GM23338 (cell line): ENCODE measurements around the gene SNCA. TPM values are rescaled to one million over a fixed set of nuclear protein-coding genes. Genes with fewer than 3 reads are reported as not detected.

Source experiments
- ATAC-seq: fragments of 200-7000 bp; cut with Tn5 transposase; 3 replicates; pipeline ENCODE4 v1.9.1; 2020
- DNase-seq: peaks from one replicate; pipeline ENCODE4 v3.0.0-alpha.2; 2015; ENCODE audit warnings: low spot score
- H2AFZ ChIP-seq: fragments of 200-600 bp; sonication (generic); 2 replicates; pipeline ENCODE4 v1.8.0; 2016; ENCODE audit warnings: antibody characterized with exemption, mild to moderate bottlenecking, moderate library complexity
- H3F3A ChIP-seq: fragments of 200-600 bp; sonication (generic); replicated peaks from 2 replicates; pipeline ENCODE4 v1.8.0; 2017; ENCODE audit warnings: antibody characterized with exemption, mixed run types, low read depth
- H3K27ac ChIP-seq: fragments of 200-600 bp; sonication (generic); 2 replicates; pipeline ENCODE4 v1.6.1; 2016; ENCODE audit warnings: low read depth
- H3K27me3 ChIP-seq: fragments of 200-600 bp; sonication (generic); 2 replicates; pipeline ENCODE4 v1.8.0; 2016; ENCODE audit warnings: mild to moderate bottlenecking, mixed run types, moderate library complexity; ENCODE audit not compliant: insufficient read depth
- H3K36me3 ChIP-seq: fragments of 200-600 bp; sonication (generic); 2 replicates; pipeline ENCODE4 v1.8.0; 2016; ENCODE audit warnings: mild to moderate bottlenecking; ENCODE audit not compliant: insufficient read depth
- H3K4me1 ChIP-seq: fragments of 200-600 bp; sonication (generic); 2 replicates; pipeline ENCODE4 v1.8.0; 2016; ENCODE audit warnings: mild to moderate bottlenecking, moderate library complexity; ENCODE audit not compliant: insufficient read depth
- H3K4me2 ChIP-seq: fragments of 200-600 bp; sonication (generic); 2 replicates; pipeline ENCODE4 v1.7.1; 2017; ENCODE audit warnings: mixed run types
- H3K4me3 ChIP-seq: fragments of 200-600 bp; sonication (generic); 2 replicates; pipeline ENCODE4 v1.6.1; 2016; ENCODE audit warnings: mixed run types
- H3K79me2 ChIP-seq: fragments of 200-600 bp; sonication (generic); replicated peaks from 2 replicates; pipeline ENCODE4 v1.8.0; 2017; ENCODE audit warnings: mild to moderate bottlenecking; ENCODE audit not compliant: insufficient read depth
- H3K9me2 ChIP-seq: fragments of 200-600 bp; sonication (generic); 2 replicates; pipeline ENCODE4 v1.8.0; 2017; ENCODE audit not compliant: insufficient read depth
- H4K20me1 ChIP-seq: fragments of 200-600 bp; sonication (generic); replicated peaks from 2 replicates; pipeline ENCODE4 v1.8.0; 2017; ENCODE audit warnings: mild to moderate bottlenecking; ENCODE audit not compliant: insufficient read depth
- H3K27ac Mint-ChIP-seq: 2 replicates; pipeline ENCODE4 v1.8.0; 2020; ENCODE audit warnings: inconsistent platforms, mild to moderate bottlenecking, moderate library complexity, mixed read lengths
- H3K27me3 Mint-ChIP-seq: 3 replicates; pipeline ENCODE4 v1.8.0; 2022; ENCODE audit warnings: low read depth, mild to moderate bottlenecking, moderate library complexity, mixed read lengths, inconsistent platforms; ENCODE audit not compliant: insufficient read depth, poor library complexity
- H3K36me3 Mint-ChIP-seq: 3 replicates; pipeline ENCODE4 v1.8.0; 2021; ENCODE audit warnings: low read depth, mild to moderate bottlenecking, inconsistent platforms, moderate library complexity, mixed read lengths
- H3K4me1 Mint-ChIP-seq: 3 replicates; pipeline ENCODE4 v1.8.0; 2020; ENCODE audit warnings: mild to moderate bottlenecking, inconsistent platforms, mixed read lengths
- H3K4me3 Mint-ChIP-seq: 3 replicates; pipeline ENCODE4 v1.8.0; 2021; ENCODE audit warnings: moderate library complexity, mild to moderate bottlenecking, inconsistent platforms, mixed read lengths
- H3K9me3 Mint-ChIP-seq: 3 replicates; pipeline ENCODE4 v1.8.0; 2020; ENCODE audit warnings: moderate library complexity, mild to moderate bottlenecking, inconsistent platforms, mixed read lengths
- CREB1 ChIP-seq: fragments of 250-450 bp; sonication (Bioruptor Pico); IDR thresholded peaks from 2 replicates; pipeline ENCODE4 v1.5.0; 2020; ENCODE audit warnings: low read depth, mild to moderate bottlenecking, moderate library complexity
- CTCF ChIP-seq, 2 experiments: fragments of 200-600 bp in 1 of 2; sonication (generic) in 1 of 2; conservative IDR thresholded peaks; 2 replicates each; pipeline versions ENCODE4 v1.5.1 to v1.6.1; 2016 to 2017; ENCODE audit warnings: antibody characterized with exemption in 2 of 2, low read depth in 2 of 2, mild to moderate bottlenecking in 2 of 2, moderate library complexity in 1 of 2
- EZH2 ChIP-seq: fragments of 200-600 bp; sonication (generic); IDR thresholded peaks from one replicate; pipeline ENCODE4 v1.8.0; 2017; ENCODE audit warnings: antibody characterized with exemption, mild to moderate bottlenecking, low read depth; ENCODE audit not compliant: unreplicated experiment
- EZH2phosphoT487 ChIP-seq: fragments of 200-600 bp; sonication (generic); IDR thresholded peaks from one replicate; pipeline ENCODE4 v1.8.1; 2018; ENCODE audit warnings: antibody characterized with exemption; ENCODE audit not compliant: unreplicated experiment
- JUNB ChIP-seq: IDR thresholded peaks from one replicate; pipeline ENCODE4 v1.6.1; 2016; ENCODE audit warnings: antibody characterized with exemption; ENCODE audit not compliant: unreplicated experiment
- NANOG ChIP-seq: IDR thresholded peaks from 2 replicates; pipeline ENCODE4 v1.6.1; 2016; ENCODE audit warnings: antibody characterized with exemption, borderline replicate concordance
- POLR2AphosphoS5 ChIP-seq: IDR thresholded peaks from 2 replicates; pipeline ENCODE4 v1.6.1; 2016; ENCODE audit warnings: antibody characterized with exemption, low read depth
- REST ChIP-seq: IDR thresholded peaks from one replicate; pipeline ENCODE4 v1.6.1; 2018; ENCODE audit warnings: antibody characterized with exemption; ENCODE audit not compliant: unreplicated experiment
- STAT1 ChIP-seq: IDR thresholded peaks from one replicate; pipeline ENCODE4 v1.6.1; 2016; ENCODE audit warnings: antibody characterized with exemption; ENCODE audit not compliant: unreplicated experiment
- ZNF114 ChIP-seq: fragments of 250-450 bp; sonication (Bioruptor Pico); IDR thresholded peaks from 2 replicates; pipeline ENCODE4 v1.5.0; 2020; ENCODE audit warnings: mild to moderate bottlenecking, moderate library complexity
- ZNF331 ChIP-seq: fragments of 250-450 bp; sonication (Bioruptor Pico); IDR thresholded peaks from 2 replicates; pipeline ENCODE4 v1.5.0; 2020; ENCODE audit warnings: low read depth, mild to moderate bottlenecking, moderate library complexity
- polyA plus RNA-seq: library from polyadenylated mRNA; unstranded; fragments of >200 nt; fragmentation: Nextera tagmentation; extraction: Ambion mirVana; gene quantifications from 2 replicates; pipeline ENCODE4 v1.2.1, GENCODE V29; 2016
- total RNA-seq: library from RNA; depleted of rRNA; stranded (reverse); fragments of >200 nt; shearing (Covaris generic); gene quantifications from 2 replicates; pipeline ENCODE4 v1.2.3, GENCODE V29; 2014
- TF ChIP-seq, protein P1 (sequence below): fragments of 250-450 bp; sonication (Bioruptor Pico); IDR thresholded peaks from 2 replicates; pipeline ENCODE4 v1.5.0; 2020; ENCODE audit warnings: mild to moderate bottlenecking, moderate library complexity
- TF ChIP-seq, protein P2 (sequence below): IDR thresholded peaks from 2 replicates; pipeline ENCODE4 v1.6.1; 2016; ENCODE audit warnings: antibody characterized with exemption

The SNCA gene
- total and polyA plus RNA-seq, 2 experiments from 2014 or later, result 15.6 to 31.1 TPM

GRCh38 chr4:89681671-89682070 is 155.3 kb downstream of the SNCA start:
- Histone ChIP-seq H3K27ac (peak overlapping the region; percentile 78), H3K4me2 (peak overlapping the region; percentile 82)
- peak overlapping the region; percentile 89 for H3K27ac Mint-ChIP-seq

More at GRCh38 chr4:89681671-89682070, 155.3 kb downstream of the SNCA start:
- H3K36me3 ChIP-seq, result peaks cover 14% of the 10 kb centered on the region; the same call in 1 of the 2 replicates
- Mint-ChIP-seq H3K9me3 (peaks cover 22% of the 10 kb centered on the region), H3K4me3 (peak overlapping the region; percentile 72), H3K4me1 (peaks cover 14% of the 10 kb centered on the region; the same call in 2 of the 3 replicates), H3K36me3 (peaks cover 30% of the 10 kb centered on the region), H3K27me3 (no peaks in the 10 kb centered on the region)
- no peaks in the 10 kb centered on the region for H3F3A ChIP-seq
- peak overlapping the region; percentile 61 for H3K4me3 ChIP-seq
- DNase-seq (no peak), ATAC-seq (no peak)
- no peaks in the 10 kb centered on the region for H3K27me3 ChIP-seq
- TF ChIP-seq JUNB (no peak), POLR2AphosphoS5 (no peak), REST (no peak), ZNF114 (CRISPR knock-in tag) (no peak), CTCF (conservative IDR thresholded peaks at IDR 0.05; ENCODE audit: low read depth in 2 of 2) (no peak), CREB1 (no peak), EZH2 (no peak), NANOG (no peak), STAT1 (no peak), ZNF331 (CRISPR knock-in tag) (no peak), EZH2phosphoT487 (no peak)
- TF ChIP-seq, protein P1, sequence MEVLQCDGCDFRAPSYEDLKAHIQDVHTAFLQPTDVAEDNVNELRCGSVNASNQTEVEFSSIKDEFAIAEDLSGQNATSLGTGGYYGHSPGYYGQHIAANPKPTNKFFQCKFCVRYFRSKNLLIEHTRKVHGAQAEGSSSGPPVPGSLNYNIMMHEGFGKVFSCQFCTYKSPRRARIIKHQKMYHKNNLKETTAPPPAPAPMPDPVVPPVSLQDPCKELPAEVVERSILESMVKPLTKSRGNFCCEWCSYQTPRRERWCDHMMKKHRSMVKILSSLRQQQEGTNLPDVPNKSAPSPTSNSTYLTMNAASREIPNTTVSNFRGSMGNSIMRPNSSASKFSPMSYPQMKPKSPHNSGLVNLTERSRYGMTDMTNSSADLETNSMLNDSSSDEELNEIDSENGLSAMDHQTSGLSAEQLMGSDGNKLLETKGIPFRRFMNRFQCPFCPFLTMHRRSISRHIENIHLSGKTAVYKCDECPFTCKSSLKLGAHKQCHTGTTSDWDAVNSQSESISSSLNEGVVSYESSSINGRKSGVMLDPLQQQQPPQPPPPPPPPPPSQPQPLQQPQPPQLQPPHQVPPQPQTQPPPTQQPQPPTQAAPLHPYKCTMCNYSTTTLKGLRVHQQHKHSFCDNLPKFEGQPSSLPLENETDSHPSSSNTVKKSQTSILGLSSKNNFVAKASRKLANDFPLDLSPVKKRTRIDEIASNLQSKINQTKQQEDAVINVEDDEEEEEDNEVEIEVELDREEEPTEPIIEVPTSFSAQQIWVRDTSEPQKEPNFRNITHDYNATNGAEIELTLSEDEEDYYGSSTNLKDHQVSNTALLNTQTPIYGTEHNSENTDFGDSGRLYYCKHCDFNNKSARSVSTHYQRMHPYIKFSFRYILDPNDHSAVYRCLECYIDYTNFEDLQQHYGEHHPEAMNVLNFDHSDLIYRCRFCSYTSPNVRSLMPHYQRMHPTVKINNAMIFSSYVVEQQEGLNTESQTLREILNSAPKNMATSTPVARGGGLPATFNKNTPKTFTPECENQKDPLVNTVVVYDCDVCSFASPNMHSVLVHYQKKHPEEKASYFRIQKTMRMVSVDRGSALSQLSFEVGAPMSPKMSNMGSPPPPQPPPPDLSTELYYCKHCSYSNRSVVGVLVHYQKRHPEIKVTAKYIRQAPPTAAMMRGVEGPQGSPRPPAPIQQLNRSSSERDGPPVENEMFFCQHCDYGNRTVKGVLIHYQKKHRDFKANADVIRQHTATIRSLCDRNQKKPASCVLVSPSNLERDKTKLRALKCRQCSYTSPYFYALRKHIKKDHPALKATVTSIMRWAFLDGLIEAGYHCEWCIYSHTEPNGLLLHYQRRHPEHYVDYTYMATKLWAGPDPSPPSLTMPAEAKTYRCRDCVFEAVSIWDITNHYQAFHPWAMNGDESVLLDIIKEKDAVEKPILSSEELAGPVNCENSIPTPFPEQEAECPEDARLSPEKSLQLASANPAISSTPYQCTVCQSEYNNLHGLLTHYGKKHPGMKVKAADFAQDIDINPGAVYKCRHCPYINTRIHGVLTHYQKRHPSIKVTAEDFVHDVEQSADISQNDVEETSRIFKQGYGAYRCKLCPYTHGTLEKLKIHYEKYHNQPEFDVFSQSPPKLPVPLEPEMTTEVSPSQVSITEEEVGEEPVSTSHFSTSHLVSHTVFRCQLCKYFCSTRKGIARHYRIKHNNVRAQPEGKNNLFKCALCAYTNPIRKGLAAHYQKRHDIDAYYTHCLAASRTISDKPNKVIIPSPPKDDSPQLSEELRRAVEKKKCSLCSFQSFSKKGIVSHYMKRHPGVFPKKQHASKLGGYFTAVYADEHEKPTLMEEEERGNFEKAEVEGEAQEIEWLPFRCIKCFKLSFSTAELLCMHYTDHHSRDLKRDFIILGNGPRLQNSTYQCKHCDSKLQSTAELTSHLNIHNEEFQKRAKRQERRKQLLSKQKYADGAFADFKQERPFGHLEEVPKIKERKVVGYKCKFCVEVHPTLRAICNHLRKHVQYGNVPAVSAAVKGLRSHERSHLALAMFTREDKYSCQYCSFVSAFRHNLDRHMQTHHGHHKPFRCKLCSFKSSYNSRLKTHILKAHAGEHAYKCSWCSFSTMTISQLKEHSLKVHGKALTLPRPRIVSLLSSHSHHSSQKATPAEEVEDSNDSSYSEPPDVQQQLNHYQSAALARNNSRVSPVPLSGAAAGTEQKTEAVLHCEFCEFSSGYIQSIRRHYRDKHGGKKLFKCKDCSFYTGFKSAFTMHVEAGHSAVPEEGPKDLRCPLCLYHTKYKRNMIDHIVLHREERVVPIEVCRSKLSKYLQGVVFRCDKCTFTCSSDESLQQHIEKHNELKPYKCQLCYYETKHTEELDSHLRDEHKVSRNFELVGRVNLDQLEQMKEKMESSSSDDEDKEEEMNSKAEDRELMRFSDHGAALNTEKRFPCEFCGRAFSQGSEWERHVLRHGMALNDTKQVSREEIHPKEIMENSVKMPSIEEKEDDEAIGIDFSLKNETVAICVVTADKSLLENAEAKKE (CRISPR knock-in tag), result no peak
- TF ChIP-seq, protein P2, sequence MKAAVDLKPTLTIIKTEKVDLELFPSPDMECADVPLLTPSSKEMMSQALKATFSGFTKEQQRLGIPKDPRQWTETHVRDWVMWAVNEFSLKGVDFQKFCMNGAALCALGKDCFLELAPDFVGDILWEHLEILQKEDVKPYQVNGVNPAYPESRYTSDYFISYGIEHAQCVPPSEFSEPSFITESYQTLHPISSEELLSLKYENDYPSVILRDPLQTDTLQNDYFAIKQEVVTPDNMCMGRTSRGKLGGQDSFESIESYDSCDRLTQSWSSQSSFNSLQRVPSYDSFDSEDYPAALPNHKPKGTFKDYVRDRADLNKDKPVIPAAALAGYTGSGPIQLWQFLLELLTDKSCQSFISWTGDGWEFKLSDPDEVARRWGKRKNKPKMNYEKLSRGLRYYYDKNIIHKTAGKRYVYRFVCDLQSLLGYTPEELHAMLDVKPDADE, result no peak
- no peaks in the 10 kb centered on the region; the same call in 1 of the 2 replicates for H3K4me1 ChIP-seq
- no peaks in the 10 kb centered on the region for H3K9me2 ChIP-seq
- H2AFZ ChIP-seq, result no peak overlapping the region
- H3K79me2 ChIP-seq, result peaks cover 42% of the 10 kb centered on the region
- H4K20me1 ChIP-seq, result no peaks in the 10 kb centered on the region
